Ishikawa (cell line): Measurements from ENCODE around the gene DAND5.

Experiments used
- CEBPB ChIP-seq: IDR thresholded peaks from 2 replicates; pipeline ENCODE4 v1.6.1; 2012
- CREB1 ChIP-seq: IDR thresholded peaks from 2 replicates; pipeline ENCODE4 v1.6.1; 2012; ENCODE audit warnings: low read depth
- EGR1 ChIP-seq: IDR thresholded peaks from 2 replicates; pipeline ENCODE4 v1.6.1; 2012
- EP300 ChIP-seq: IDR thresholded peaks from 2 replicates; pipeline ENCODE4 v1.6.1; 2012; ENCODE audit warnings: borderline replicate concordance
- FOXM1 ChIP-seq: IDR thresholded peaks from 2 replicates; pipeline ENCODE4 v1.6.1; 2012; ENCODE audit warnings: low read depth, borderline replicate concordance
- MAX ChIP-seq: IDR thresholded peaks from 2 replicates; pipeline ENCODE4 v1.6.1; 2012
- NFIC ChIP-seq: IDR thresholded peaks from 2 replicates; pipeline ENCODE4 v1.6.1; 2012
- RAD21 ChIP-seq: IDR thresholded peaks from 2 replicates; pipeline ENCODE4 v1.6.1; 2012; ENCODE audit warnings: low read depth
- REST ChIP-seq: IDR thresholded peaks from 2 replicates; pipeline ENCODE4 v1.6.1; 2012; ENCODE audit warnings: low read depth, mild to moderate bottlenecking
- TAF1 ChIP-seq: IDR thresholded peaks from 2 replicates; pipeline ENCODE4 v1.6.1; 2012; ENCODE audit warnings: low read depth, mild to moderate bottlenecking
- TCF12 ChIP-seq: IDR thresholded peaks from 2 replicates; pipeline ENCODE4 v1.6.1; 2012; ENCODE audit warnings: low read depth
- TEAD4 ChIP-seq: IDR thresholded peaks from 2 replicates; pipeline ENCODE4 v1.6.1; 2012
- USF1 ChIP-seq: IDR thresholded peaks from 2 replicates; pipeline ENCODE4 v1.6.1; 2012
- YY1 ChIP-seq: IDR thresholded peaks from 2 replicates; pipeline ENCODE4 v1.6.1; 2012; ENCODE audit warnings: low read depth
- ZBTB7A ChIP-seq: IDR thresholded peaks from 2 replicates; pipeline ENCODE4 v1.6.1; 2012; ENCODE audit warnings: low read depth

Gene DAND5

GRCh38 chr19:12930002-12930645 lies 39.3 kb upstream of the DAND5 start:
- TF ChIP-seq USF1 (no peak), ZBTB7A (no peak), RAD21 (no peak), REST (no peak), EP300 (no peak), CEBPB (no peak), TCF12 (no peak)

- no peak for TF ChIP-seq EP300
- TF ChIP-seq TAF1, result no peak
- TF ChIP-seq REST, result no peak
- no peak for TF ChIP-seq MAX
- TF ChIP-seq EGR1, result no peak
- TF ChIP-seq YY1, result no peak
- TF ChIP-seq TCF12, result no peak
- TF ChIP-seq CEBPB, result no peak
- TF ChIP-seq TEAD4, result no peak
- TF ChIP-seq FOXM1, result no peak
- TF ChIP-seq ZBTB7A, result no peak
- TF ChIP-seq RAD21, result no peak
- TF ChIP-seq NFIC, result no peak
These were observed 36.7 kb upstream of the DAND5 start for GRCh38 chr19:12932392-12933286.

GRCh38 chr19:12933287-12934072 lies 35.9 kb upstream of the DAND5 start, which contains the start of gene FARSA:
FARSA (minus strand) TSS chr19:12933711; CDS start chr19:12933696, 15 bp downstream.
- peak; percentile 98 for TF ChIP-seq TAF1
- peak; percentile 81 for TF ChIP-seq USF1
- TF ChIP-seq YY1, result peak; percentile 100
- TF ChIP-seq CEBPB, result no peak
- TF ChIP-seq CREB1, result no peak
- peak; percentile 98 for TF ChIP-seq EGR1
- 0 out of 2 replicates have a peak, but pooled peaks have one; percentile 26 for TF ChIP-seq TCF12
- TF ChIP-seq REST, result peak; percentile 20; the same call in 1 of the 2 replicates
- no peak for TF ChIP-seq RAD21
- peak; percentile 90 for TF ChIP-seq MAX

GRCh38 chr19:12935071-12935470 lies 34.3 kb upstream of the DAND5 start:
- no peak for TF ChIP-seq ZBTB7A
- TF ChIP-seq TEAD4, result no peak
- no peak for TF ChIP-seq USF1
- TF ChIP-seq MAX, result no peak
- TF ChIP-seq EGR1, result no peak
- TF ChIP-seq YY1, result no peak
- TF ChIP-seq EP300, result no peak
- TF ChIP-seq NFIC, result no peak
- no peak for TF ChIP-seq CEBPB
- no peak for TF ChIP-seq TCF12
